Middle frontal gyrus (tissue), 1 donor: Measurements from ENCODE around the gene SLC6A18.
"Not testable (repeated sequence)": the region's sequence is repeated elsewhere in the genome, so short reads cannot be mapped to it uniquely, and the experiment has no call there.

ENCODE experiments used
- DNase-seq: peaks from one replicate; pipeline ENCODE4 v3.0.0-alpha.2; 2015; ENCODE audit warnings: low spot score; ENCODE audit errors: extremely low spot score

SLC6A18 gene

GRCh38 chr5:1229023-1229422, 3.8 kb downstream of the SLC6A18 start:
- DNase-seq, result not testable (repeated sequence)

- no peak for DNase-seq
Observed at GRCh38 chr5:1229822-1230221, 4.6 kb downstream of the SLC6A18 start.

- DNase-seq, result no peak
Observed at GRCh38 chr5:1230551-1230950, 5.4 kb downstream of the SLC6A18 start.

- DNase-seq, result no peak
Observed at GRCh38 chr5:1231354-1231905, 6.2 kb downstream of the SLC6A18 start.

- DNase-seq, result no peak
Observed at GRCh38 chr5:1232780-1233179, 7.6 kb downstream of the SLC6A18 start.

- no peak for DNase-seq
Observed at GRCh38 chr5:1235379-1235778, 10.2 kb downstream of the SLC6A18 start.

- DNase-seq, result no peak
Observed at GRCh38 chr5:1235838-1236237, 10.7 kb downstream of the SLC6A18 start.

- DNase-seq, result no peak
Observed at GRCh38 chr5:1239505-1240251, 14.5 kb downstream of the SLC6A18 start.

GRCh38 chr5:1240496-1241260, 15.5 kb downstream of the SLC6A18 start:
- DNase-seq, result no peak

- no peak for DNase-seq
Observed at GRCh38 chr5:1241509-1242080, 16.4 kb downstream of the SLC6A18 start.

GRCh38 chr5:1242733-1243486, 17.7 kb downstream of the SLC6A18 start:
- DNase-seq, result no peak

- DNase-seq, result no peak
Observed at GRCh38 chr5:1243487-1244130, 18.4 kb downstream of the SLC6A18 start.

- no peak for DNase-seq
Observed at GRCh38 chr5:1244255-1244654, 19.1 kb downstream of the SLC6A18 start.

- DNase-seq, result no peak
Observed at GRCh38 chr5:1244976-1245375, 19.8 kb downstream of the SLC6A18 start.

GRCh38 chr5:1245905-1246576, 20.9 kb downstream of the SLC6A18 start:
- no peak for DNase-seq

GRCh38 chr5:1246711-1247431, 21.7 kb downstream of the SLC6A18 start:
- no peak for DNase-seq

- no peak for DNase-seq
Observed at GRCh38 chr5:1247811-1248210, 22.6 kb downstream of the SLC6A18 start.

GRCh38 chr5:1249366-1250280, 24.4 kb downstream of the SLC6A18 start:
- no peak for DNase-seq
